Duodenal mucosa (tissue), 2 donors: Measurements from ENCODE around the gene MOB2.

ENCODE experiments used
- H3K27ac ChIP-seq: one replicate; pipeline ENCODE4 v1.7.0; 2013; ENCODE audit warnings: low read depth, low read length
- H3K27me3 ChIP-seq, 2 donors: one replicate each; pipeline ENCODE4 v1.7.0; 2013; ENCODE audit warnings: low read length in 2 of 2, control low read depth in 1 of 2; ENCODE audit not compliant: insufficient read depth in 2 of 2, control insufficient read depth in 1 of 2
- H3K36me3 ChIP-seq, 2 donors: one replicate each; pipeline ENCODE4 v1.7.0; 2013; ENCODE audit warnings: low read length in 2 of 2, control low read depth in 1 of 2; ENCODE audit not compliant: insufficient read depth in 2 of 2, control insufficient read depth in 1 of 2
- H3K4me1 ChIP-seq, 2 donors: one replicate each; pipeline ENCODE4 v1.7.0; 2013; ENCODE audit warnings: low read length in 2 of 2, control low read depth in 1 of 2; ENCODE audit not compliant: insufficient read depth in 2 of 2, control insufficient read depth in 1 of 2
- H3K4me3 ChIP-seq, 2 donors: one replicate each; pipeline ENCODE4 v1.7.0; 2013; ENCODE audit warnings: low read length in 2 of 2, low read depth in 1 of 2
- H3K9ac ChIP-seq, 2 donors: one replicate each; pipeline ENCODE4 v1.7.0; 2013; ENCODE audit warnings: low read length in 2 of 2, low read depth in 1 of 2
- H3K9me3 ChIP-seq, 2 donors: one replicate each; pipeline ENCODE4 v1.7.0; 2013; ENCODE audit warnings: low read length in 2 of 2, control low read depth in 1 of 2; ENCODE audit not compliant: control insufficient read depth in 1 of 2

Gene MOB2

DNA sequence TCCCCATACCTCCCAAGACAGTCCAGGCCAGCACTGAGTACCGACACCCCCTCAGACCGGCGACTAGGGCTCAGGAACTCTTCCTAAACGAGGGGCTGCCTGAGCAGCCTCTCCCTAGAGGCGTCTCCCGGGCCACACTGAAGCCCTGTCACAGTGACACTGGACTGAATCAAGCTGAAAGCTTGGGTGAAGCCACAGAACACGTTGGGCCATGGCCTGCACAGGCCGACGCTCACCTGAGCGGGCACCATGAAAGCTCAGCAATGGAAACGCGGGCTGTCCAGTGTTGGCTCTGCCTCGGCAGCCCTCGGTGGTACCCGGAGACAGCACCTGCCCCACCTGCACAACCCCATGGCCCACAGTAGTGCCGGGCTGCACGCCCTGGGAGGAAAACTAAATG lies 42.7 kb upstream of the MOB2 start:
- H3K36me3 ChIP-seq: peaks cover 12 to 25% of the 10 kb centered on the region in 2 donors
- no peaks in the 10 kb centered on the region for H3K27me3 ChIP-seq
- no peaks in the 10 kb centered on the region for H3K9me3 ChIP-seq
- H3K4me1 ChIP-seq: peaks cover 0 to 4% of the 10 kb centered on the region in 2 donors
- H3K27ac ChIP-seq: no peak overlapping the region
- H3K9ac ChIP-seq: no peak overlapping the region
- no peak overlapping the region for H3K4me3 ChIP-seq

DNA sequence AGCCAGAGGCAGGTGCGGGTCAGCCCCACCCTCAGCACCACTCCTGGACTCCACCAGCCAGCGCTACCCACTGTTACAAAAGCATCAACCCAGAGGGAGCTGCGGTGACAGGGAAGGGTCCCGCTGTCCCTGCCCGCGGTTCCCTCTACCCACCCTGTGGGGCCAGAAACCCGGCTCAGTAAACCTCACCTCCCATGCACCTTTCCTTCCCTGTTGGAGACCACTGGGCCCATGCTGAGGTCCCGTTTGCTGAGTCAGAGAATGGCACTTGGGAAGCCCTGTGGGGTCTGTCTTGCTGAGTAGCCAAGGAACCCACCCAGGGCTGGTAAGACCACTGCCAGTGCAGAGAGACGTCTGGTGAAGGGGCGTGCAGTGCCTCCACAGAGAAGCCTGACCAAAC lies 42.1 kb upstream of the MOB2 start:
- no peak overlapping the region for H3K9ac ChIP-seq
- no peak overlapping the region for H3K27ac ChIP-seq
- peaks cover 0 to 4% of the 10 kb centered on the region in 2 donors for H3K4me1 ChIP-seq

DNA sequence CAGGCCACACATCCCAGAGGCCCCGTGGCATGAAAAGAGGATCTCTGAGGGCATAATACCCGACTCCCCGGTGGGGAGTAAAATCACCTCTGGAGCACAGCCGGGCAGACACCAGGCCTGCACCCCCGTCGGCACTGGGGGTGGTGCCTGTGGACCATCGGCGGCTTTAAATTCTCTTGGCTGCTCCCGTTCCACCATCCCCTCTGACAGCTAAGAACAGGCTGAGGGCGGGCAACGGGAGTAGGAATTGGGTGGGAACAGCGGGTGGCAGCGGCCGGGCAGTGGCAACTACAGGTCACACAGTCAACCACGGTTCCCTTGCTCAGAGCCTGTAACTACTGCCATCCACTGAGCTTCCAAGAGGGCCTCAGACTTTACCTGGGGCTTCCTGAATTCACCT lies 40.2 kb upstream of the MOB2 start:
- Histone ChIP-seq H3K4me1 (no peaks in the 10 kb centered on the region), H3K36me3 (peaks cover 0 to 13% of the 10 kb centered on the region in 2 donors)

More for the DNA sequence above, 42.1 kb upstream of the MOB2 start:
- Histone ChIP-seq H3K4me3 (no peak overlapping the region), H3K36me3 (peaks cover 12 to 25% of the 10 kb centered on the region in 2 donors), H3K9me3 (no peaks in the 10 kb centered on the region), H3K27me3 (no peaks in the 10 kb centered on the region)

DNA sequence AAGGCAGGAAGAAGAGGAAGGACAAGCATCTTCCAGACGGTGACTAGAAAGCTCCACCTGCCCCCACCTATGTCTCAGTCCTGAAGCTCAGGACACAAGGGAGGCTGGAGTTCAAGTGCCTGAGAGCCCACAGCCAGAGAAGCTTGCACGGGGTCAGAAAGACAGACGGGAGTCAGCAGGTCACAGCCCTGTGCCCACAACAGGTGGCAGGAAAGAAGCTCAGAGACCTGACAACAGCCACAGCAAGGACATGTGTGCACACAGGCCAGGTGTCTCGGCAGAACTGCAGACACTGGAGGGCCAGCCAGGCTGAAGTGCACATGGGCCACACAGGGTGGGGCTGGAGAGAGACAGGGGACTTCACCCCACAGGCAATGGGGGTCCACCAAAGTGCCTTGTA lies 37.2 kb upstream of the MOB2 start:
- H3K36me3 ChIP-seq: peaks cover 0 to 3% of the 10 kb centered on the region in 2 donors
- H3K4me3 ChIP-seq: no peak overlapping the region
- no peaks in the 10 kb centered on the region for H3K4me1 ChIP-seq
- no peak overlapping the region for H3K9ac ChIP-seq
- no peak overlapping the region for H3K27ac ChIP-seq
- no peaks in the 10 kb centered on the region for H3K9me3 ChIP-seq
- no peaks in the 10 kb centered on the region for H3K27me3 ChIP-seq

More for the DNA sequence above, 40.2 kb upstream of the MOB2 start:
- Histone ChIP-seq H3K27ac (no peak overlapping the region), H3K9me3 (no peaks in the 10 kb centered on the region), H3K9ac (no peak overlapping the region), H3K4me3 (no peak overlapping the region), H3K27me3 (no peaks in the 10 kb centered on the region)

DNA sequence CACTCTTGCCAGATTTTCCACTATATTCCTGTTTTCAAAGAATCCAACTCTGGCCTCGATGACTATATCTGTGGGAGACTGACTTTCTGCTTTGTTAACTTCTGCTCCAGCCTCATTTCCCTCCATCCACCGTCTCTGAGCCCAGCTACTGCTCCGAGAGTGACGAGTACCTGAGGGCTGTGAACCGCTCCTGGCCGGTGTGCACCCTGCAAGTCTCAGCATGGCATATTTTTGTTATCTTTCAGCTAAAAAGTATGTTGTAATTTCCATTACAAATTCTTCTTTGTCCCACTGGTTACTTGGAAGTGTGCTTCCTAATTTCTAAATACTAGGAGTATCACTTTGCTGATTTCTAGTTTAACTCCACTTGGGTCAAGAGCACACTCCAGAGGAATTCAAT lies 36.5 kb upstream of the MOB2 start:
- Histone ChIP-seq H3K27me3 (no peaks in the 10 kb centered on the region), H3K27ac (no peak overlapping the region), H3K36me3 (peaks cover 0 to 3% of the 10 kb centered on the region in 2 donors), H3K4me1 (no peaks in the 10 kb centered on the region), H3K9me3 (no peaks in the 10 kb centered on the region), H3K9ac (no peak overlapping the region), H3K4me3 (no peak overlapping the region)

DNA sequence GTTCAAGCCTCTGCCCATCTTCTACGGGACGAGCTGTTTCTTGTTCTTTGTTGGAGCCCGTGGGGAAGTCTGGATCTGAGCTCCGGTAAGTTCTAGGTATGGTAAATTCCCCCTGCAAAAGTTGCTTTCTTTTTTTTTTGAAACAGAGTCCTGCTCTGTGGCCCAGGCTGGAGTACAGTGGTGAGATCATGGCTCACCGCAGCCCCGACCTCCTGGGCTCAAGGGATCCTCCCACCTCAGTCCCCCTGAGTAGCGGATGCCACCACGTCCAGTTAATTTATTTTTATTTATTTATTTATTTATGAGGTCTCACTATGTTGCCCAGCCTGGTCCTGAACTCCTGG lies 35.5 kb upstream of the MOB2 start:
- H3K9ac ChIP-seq: no peak overlapping the region
- H3K27me3 ChIP-seq: no peaks in the 10 kb centered on the region
- no peaks in the 10 kb centered on the region for H3K4me1 ChIP-seq
- H3K27ac ChIP-seq: no peak overlapping the region
- H3K4me3 ChIP-seq: no peak overlapping the region
- peaks cover 0 to 3% of the 10 kb centered on the region in 2 donors for H3K36me3 ChIP-seq
- H3K9me3 ChIP-seq: no peaks in the 10 kb centered on the region

DNA sequence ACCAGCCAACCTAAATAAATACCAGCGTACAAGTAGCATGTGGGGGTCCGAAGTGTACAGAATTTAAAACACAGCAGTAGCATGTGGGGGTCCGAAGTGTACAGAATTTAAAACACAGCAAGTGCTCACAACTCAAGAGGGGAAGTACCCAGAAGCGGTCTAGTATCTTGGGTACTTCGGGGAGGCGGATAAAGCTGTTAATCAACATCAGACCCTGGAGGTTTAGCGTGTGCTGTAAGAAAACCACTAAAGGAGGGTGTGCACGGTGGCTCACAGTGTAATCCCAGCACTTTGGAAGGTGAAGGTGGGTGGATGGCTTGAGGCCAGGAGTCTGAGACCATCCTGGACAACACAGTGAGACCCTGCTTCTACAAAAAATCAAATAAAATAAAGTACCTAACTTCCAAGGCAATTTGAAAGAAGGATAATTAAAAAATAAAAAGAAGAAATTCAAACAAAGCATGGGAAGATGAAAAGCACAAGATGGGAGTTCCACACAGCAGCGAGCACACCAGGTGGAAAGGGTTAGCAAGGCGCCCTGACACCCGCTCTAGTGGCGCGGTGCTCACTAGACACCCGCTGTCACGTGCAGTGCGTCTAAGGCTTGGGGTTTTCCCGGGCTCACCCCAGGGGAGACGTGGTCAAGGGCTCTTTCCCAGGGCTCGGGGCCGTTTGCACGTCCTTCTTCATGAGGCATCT lies 35.0 kb upstream of the MOB2 start:
- no peak overlapping the region for H3K4me3 ChIP-seq
- no peak overlapping the region for H3K9ac ChIP-seq
- H3K36me3 ChIP-seq: peaks cover 0 to 3% of the 10 kb centered on the region in 2 donors
- no peak overlapping the region for H3K27ac ChIP-seq
- no peaks in the 10 kb centered on the region for H3K9me3 ChIP-seq
- H3K27me3 ChIP-seq: no peaks in the 10 kb centered on the region
- no peaks in the 10 kb centered on the region for H3K4me1 ChIP-seq

DNA sequence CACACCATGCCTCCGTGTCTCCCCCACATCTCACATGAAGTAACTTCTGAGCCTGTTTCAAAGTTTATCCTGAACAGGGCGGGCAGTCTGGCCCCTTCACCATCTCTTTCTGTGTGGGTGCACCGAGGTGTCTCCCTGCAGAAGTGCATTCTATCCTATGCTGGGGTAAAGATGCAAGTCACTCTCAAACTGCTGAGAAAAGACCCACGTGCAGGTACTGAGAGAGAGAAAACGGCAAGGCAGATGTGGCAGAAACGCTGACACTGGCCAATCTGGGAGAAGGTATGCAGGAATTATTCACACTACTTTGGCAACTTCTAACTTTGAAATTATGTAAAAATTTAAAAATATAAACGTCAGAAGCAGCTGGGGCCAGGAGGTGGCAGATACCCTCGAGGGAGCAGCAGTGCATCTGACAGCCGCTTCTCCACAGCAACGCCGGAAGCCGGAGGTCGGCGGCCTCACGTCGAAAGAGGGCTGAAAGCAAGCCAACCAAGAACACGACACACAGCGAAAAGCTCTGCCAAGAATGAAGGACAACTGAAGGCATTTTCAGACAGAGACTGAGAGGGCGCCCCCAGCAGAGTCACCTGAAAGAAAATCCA lies 34.2 kb upstream of the MOB2 start:
- no peaks in the 10 kb centered on the region for H3K9me3 ChIP-seq
- H3K27ac ChIP-seq: no peak overlapping the region
- H3K36me3 ChIP-seq: peaks cover 0 to 3% of the 10 kb centered on the region in 2 donors
- H3K4me1 ChIP-seq: peaks cover 1 to 3% of the 10 kb centered on the region in 2 donors
- H3K27me3 ChIP-seq: no peaks in the 10 kb centered on the region
- H3K4me3 ChIP-seq: no peak overlapping the region
- no peak overlapping the region for H3K9ac ChIP-seq

DNA sequence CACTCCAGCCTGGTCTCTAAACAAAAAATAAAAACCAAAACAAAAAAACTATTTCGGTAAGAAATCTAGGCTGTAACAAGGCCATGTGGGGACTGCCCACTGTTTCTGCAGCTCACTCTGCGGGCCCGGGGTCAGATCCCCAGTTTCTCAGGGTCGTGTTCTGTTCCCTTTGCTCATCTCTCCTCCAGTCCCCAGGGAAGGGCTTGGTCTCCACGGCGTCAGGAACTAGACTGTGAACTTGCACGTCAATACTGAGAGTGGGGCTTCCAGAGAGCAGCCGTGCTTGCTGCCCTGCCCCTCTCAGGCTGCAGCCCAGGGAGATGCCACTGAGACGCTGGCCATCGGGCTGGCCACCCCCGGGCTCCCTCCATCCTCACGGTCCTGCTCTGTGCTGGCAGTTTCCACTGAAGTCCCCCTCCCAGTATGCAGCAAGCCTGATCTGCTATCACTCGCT lies 33.7 kb upstream of the MOB2 start:
- Histone ChIP-seq H3K27ac (no peak overlapping the region), H3K4me1 (peaks cover 4 to 9% of the 10 kb centered on the region in 2 donors)

DNA sequence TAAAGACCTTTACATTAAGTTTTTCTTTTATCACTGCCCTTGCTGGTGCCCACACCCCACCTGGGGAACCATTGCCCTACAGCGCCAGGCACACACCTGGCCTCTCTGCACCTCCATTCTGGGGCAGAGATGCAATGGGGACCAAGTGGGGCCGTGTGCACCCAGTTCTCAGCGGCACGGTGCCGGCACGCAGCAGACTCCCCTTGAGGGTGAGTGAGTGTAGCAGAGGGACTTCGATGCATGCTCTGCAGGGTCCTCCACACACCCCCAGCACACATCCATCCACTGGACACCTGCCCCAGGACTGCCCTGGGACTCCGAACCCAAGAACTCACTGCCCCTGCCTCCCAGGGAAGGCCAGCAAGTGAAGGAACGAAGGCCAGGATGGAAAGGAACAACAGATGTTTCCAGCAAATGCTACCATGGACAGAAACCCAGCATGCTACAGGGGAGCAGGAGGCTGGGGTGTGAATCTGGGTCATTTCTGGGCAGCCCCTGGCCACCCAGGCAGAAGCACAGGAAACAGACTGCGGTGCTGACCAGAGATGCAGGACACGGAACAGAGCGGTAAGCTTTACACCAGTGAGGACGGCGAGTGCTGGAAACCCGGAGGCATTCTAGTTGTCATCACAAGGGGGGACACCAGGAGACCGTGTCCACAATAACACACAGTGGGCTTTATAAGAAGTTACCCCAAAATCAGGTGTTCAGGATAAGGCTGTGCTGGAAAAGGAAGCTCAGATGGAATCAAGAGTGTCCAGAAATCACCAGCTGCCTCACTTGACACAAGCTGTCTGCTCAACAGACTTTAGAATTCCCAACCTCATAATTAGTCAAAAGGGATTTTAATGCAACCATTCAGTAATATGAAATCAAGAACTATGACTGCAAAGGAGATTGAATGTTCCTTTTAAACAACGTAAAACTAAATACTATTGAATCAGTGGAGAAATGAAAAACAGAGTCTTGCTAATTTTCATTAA lies 32.7 kb upstream of the MOB2 start:
- no peak overlapping the region for H3K27ac ChIP-seq
- peaks cover 4 to 13% of the 10 kb centered on the region in 2 donors for H3K4me1 ChIP-seq
- H3K9me3 ChIP-seq: no peaks in the 10 kb centered on the region
- H3K36me3 ChIP-seq: peaks cover 0 to 3% of the 10 kb centered on the region in 2 donors
- no peak overlapping the region for H3K4me3 ChIP-seq
- H3K27me3 ChIP-seq: no peaks in the 10 kb centered on the region
- H3K9ac ChIP-seq: no peak overlapping the region

More for the DNA sequence above, 33.7 kb upstream of the MOB2 start:
- no peaks in the 10 kb centered on the region for H3K27me3 ChIP-seq
- H3K4me3 ChIP-seq: no peak overlapping the region
- H3K9me3 ChIP-seq: no peaks in the 10 kb centered on the region
- H3K9ac ChIP-seq: no peak overlapping the region
- H3K36me3 ChIP-seq: peaks cover 0 to 3% of the 10 kb centered on the region in 2 donors
